HL-60 (cell line): ENCODE measurements around the gene PTPRM.

Experiments
- DNase-seq, 2 experiments: peaks; one replicate each; pipeline ENCODE4 v3.0.0-alpha.2; 2010 to 2020; ENCODE audit warnings: low read depth in 1 of 2, low spot score in 1 of 2
- H3K27ac ChIP-seq: fragments of 250-450 bp; sonication (Bioruptor Pico); replicated peaks from 2 replicates; pipeline ENCODE4 v1.5.1; 2020; ENCODE audit warnings: mild to moderate bottlenecking, moderate library complexity
- H3K27me3 ChIP-seq: fragments of 250-450 bp; sonication (Bioruptor Pico); 2 replicates; pipeline ENCODE4 v1.5.1; 2021; ENCODE audit warnings: mild to moderate bottlenecking, moderate library complexity; ENCODE audit not compliant: insufficient read depth, poor library complexity, severe bottlenecking
- H3K4me3 ChIP-seq: replicated peaks from 2 replicates; pipeline ENCODE4 v1.5.1; 2011; ENCODE audit warnings: mild to moderate bottlenecking, control low read depth, low read length; ENCODE audit not compliant: insufficient read depth
- CTCF ChIP-seq: IDR thresholded peaks from one replicate; pipeline ENCODE4 v1.5.1; 2011; ENCODE audit warnings: low read length, control low read depth, inconsistent platforms; ENCODE audit not compliant: insufficient read depth
- GABPA ChIP-seq: IDR thresholded peaks from 2 replicates; pipeline ENCODE4 v1.6.1; 2012; ENCODE audit warnings: low read depth
- POLR2AphosphoS5 ChIP-seq: IDR thresholded peaks from 2 replicates; pipeline ENCODE4 v1.6.1; 2012; ENCODE audit warnings: low read depth
- REST ChIP-seq: IDR thresholded peaks from 2 replicates; pipeline ENCODE4 v1.6.1; 2012; ENCODE audit warnings: low read depth; ENCODE audit not compliant: insufficient replicate concordance
- SPI1 ChIP-seq: IDR thresholded peaks from 2 replicates; pipeline ENCODE4 v1.6.1; 2012; ENCODE audit warnings: low read depth, mild to moderate bottlenecking, borderline replicate concordance

PTPRM gene

GRCh38 chr18:7859122-7859521 lies 292.0 kb downstream of the PTPRM start:
- peaks cover 2% of the 10 kb centered on the region for H3K27me3 ChIP-seq
- TF ChIP-seq REST (no peak), SPI1 (no peak), POLR2AphosphoS5 (no peak), GABPA (no peak)
- DNase-seq: no peak
- H3K4me3 ChIP-seq: no peak overlapping the region
- no peak overlapping the region for H3K27ac ChIP-seq

GRCh38 chr18:7870266-7870665 lies 303.1 kb downstream of the PTPRM start:
- Histone ChIP-seq H3K27me3 (no peaks in the 10 kb centered on the region), H3K27ac (no peak overlapping the region), H3K4me3 (no peak overlapping the region)
- no peak for DNase-seq
- TF ChIP-seq SPI1 (no peak), REST (no peak), GABPA (no peak), CTCF (no peak), POLR2AphosphoS5 (no peak)

- DNase-seq: no peak
- Histone ChIP-seq H3K4me3 (no peak overlapping the region), H3K27me3 (no peaks in the 10 kb centered on the region), H3K27ac (no peak overlapping the region)
- TF ChIP-seq GABPA (no peak), CTCF (no peak), POLR2AphosphoS5 (no peak), REST (no peak), SPI1 (no peak)
These were observed 303.7 kb downstream of the PTPRM start for GRCh38 chr18:7870855-7871254.
